ENCODE results near the gene CSMD2. TPM values are rescaled to one million over a fixed set of nuclear protein-coding genes. Genes with fewer than 3 reads are reported as not detected.

CSMD2 gene
- total RNA-seq, 2 donors from 2014 or later: 2.8 to 3.0 TPM

GRCh38 chr1:33874636-33875035 lies 290.4 kb downstream of the CSMD2 start:
- peaks cover 0 to 9% of the 10 kb centered on the region in 2 donors for H3K4me1 ChIP-seq (ENCODE audit: control insufficient read depth in 1 of 2, low read depth in 2 of 2)
- ATAC-seq (ENCODE audit: insufficient number of reproducible peaks, low FRiP score, low read depth) (no peak), DNase-seq (ENCODE audit: low spot score) (no peak)
- H3K27ac ChIP-seq: no peak overlapping the region
- H3K36me3 ChIP-seq: no peaks in the 10 kb centered on the region
- H3K9me3 ChIP-seq: no peaks in the 10 kb centered on the region
- TF ChIP-seq, protein P1, sequence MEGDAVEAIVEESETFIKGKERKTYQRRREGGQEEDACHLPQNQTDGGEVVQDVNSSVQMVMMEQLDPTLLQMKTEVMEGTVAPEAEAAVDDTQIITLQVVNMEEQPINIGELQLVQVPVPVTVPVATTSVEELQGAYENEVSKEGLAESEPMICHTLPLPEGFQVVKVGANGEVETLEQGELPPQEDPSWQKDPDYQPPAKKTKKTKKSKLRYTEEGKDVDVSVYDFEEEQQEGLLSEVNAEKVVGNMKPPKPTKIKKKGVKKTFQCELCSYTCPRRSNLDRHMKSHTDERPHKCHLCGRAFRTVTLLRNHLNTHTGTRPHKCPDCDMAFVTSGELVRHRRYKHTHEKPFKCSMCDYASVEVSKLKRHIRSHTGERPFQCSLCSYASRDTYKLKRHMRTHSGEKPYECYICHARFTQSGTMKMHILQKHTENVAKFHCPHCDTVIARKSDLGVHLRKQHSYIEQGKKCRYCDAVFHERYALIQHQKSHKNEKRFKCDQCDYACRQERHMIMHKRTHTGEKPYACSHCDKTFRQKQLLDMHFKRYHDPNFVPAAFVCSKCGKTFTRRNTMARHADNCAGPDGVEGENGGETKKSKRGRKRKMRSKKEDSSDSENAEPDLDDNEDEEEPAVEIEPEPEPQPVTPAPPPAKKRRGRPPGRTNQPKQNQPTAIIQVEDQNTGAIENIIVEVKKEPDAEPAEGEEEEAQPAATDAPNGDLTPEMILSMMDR (IDR thresholded peaks at IDR 0.05): no peak
- no peaks in the 10 kb centered on the region for H3K27me3 ChIP-seq (replicated peaks; ENCODE audit: insufficient read depth)
- H3K4me3 ChIP-seq: no peak overlapping the region

GRCh38 chr1:33872683-33873082 lies 292.3 kb downstream of the CSMD2 start:
- ATAC-seq (ENCODE audit: insufficient number of reproducible peaks, low FRiP score, low read depth) (no peak), DNase-seq (ENCODE audit: low spot score) (no peak)
- Histone ChIP-seq H3K4me1 (ENCODE audit: control insufficient read depth in 1 of 2, low read depth in 2 of 2) (peaks cover 0 to 5% of the 10 kb centered on the region in 2 donors), H3K36me3 (no peaks in the 10 kb centered on the region), H3K27ac (no peak overlapping the region), H3K4me3 (no peak overlapping the region), H3K9me3 (no peaks in the 10 kb centered on the region), H3K27me3 (replicated peaks; ENCODE audit: insufficient read depth) (no peaks in the 10 kb centered on the region)
- TF ChIP-seq, protein P1 (IDR thresholded peaks at IDR 0.05): no peak

DNA sequence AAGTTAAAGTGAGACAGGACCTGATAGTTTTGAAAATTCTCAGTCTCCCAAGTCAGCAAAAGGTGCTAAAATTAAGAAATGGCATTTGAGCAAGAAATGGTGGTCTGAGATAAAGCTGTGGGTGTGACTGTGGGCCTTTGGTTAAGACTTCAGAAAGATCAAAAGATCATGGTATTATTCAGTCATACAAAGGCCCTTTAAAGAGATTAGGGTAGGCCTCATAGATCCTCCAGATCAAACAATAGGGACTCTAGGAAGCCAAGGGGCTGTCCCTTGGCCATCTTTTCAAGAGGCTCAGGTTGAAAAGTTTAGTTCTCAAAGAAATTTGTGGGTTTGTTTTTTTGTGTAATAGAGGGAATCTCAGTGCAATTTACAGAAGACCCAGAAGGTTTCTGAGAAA lies 292.8 kb downstream of the CSMD2 start:
- no peak for DNase-seq (ENCODE audit: low spot score)
- Histone ChIP-seq H3K9me3 (no peaks in the 10 kb centered on the region), H3K36me3 (no peaks in the 10 kb centered on the region), H3K4me3 (no peak overlapping the region), H3K27ac (no peak overlapping the region), H3K4me1 (ENCODE audit: control insufficient read depth in 1 of 2, low read depth in 2 of 2) (peaks cover 0 to 1% of the 10 kb centered on the region in 2 donors), H3K27me3 (replicated peaks; ENCODE audit: insufficient read depth) (no peaks in the 10 kb centered on the region)
- ATAC-seq (ENCODE audit: insufficient number of reproducible peaks, low FRiP score, low read depth): no peak
- TF ChIP-seq, protein P1 (IDR thresholded peaks at IDR 0.05): no peak

DNA sequence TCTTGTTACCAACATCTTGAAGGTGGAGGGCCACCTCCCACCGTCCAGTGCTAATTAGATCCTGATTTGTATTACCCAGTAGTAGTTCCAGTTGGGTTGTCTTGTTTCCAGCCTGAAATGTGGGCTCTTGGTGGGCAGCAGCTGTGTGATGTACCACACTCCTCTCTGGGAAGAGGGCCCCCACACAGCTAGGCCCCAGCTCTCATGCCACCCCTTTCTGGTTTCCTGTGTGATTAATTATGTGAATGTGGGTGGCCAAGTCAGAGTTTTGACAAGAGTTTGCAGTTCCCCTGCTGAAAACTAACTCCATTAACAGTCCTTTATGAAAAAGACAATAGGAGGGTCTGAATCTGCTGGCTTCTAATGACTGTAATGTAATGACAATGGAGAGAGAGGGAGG lies 297.3 kb downstream of the CSMD2 start:
- H3K9me3 ChIP-seq: no peaks in the 10 kb centered on the region

DNA sequence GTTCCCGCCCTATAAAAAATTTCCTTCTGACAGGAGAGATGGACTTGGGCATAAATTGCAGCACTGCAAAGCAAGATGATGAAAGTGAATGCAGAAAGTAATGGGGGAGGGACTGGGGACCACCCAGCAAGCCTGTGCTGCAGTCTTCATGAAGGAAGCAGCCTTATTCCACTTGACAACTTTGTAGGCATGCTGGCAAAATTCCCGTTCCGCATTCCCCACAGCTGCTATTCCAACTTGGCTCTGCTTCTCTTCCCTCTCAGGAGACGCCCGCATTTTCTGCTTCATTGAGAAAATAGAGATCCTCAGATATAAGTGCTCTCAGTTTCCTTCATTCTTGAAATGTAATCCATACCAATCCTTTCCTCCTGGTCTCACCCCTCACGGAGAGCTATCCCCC lies 298.7 kb downstream of the CSMD2 start:
- no peaks in the 10 kb centered on the region for H3K36me3 ChIP-seq
- no peaks in the 10 kb centered on the region for H3K4me1 ChIP-seq (ENCODE audit: control insufficient read depth in 1 of 2, low read depth in 2 of 2)
- no peak for ATAC-seq (ENCODE audit: insufficient number of reproducible peaks, low FRiP score, low read depth)
- no peaks in the 10 kb centered on the region for H3K27me3 ChIP-seq (replicated peaks; ENCODE audit: insufficient read depth)
- no peak for DNase-seq (ENCODE audit: low spot score)
- H3K9me3 ChIP-seq: no peaks in the 10 kb centered on the region
- TF ChIP-seq, protein P1 (IDR thresholded peaks at IDR 0.05): no peak
- H3K4me3 ChIP-seq: no peak overlapping the region
- no peak overlapping the region for H3K27ac ChIP-seq

More for the DNA sequence above, 297.3 kb downstream of the CSMD2 start:
- no peaks in the 10 kb centered on the region for H3K27me3 ChIP-seq (replicated peaks; ENCODE audit: insufficient read depth)
- H3K27ac ChIP-seq: no peak overlapping the region
- no peaks in the 10 kb centered on the region for H3K36me3 ChIP-seq
- no peak for DNase-seq (ENCODE audit: low spot score)
- H3K4me1 ChIP-seq (ENCODE audit: control insufficient read depth in 1 of 2, low read depth in 2 of 2): no peaks in the 10 kb centered on the region
- ATAC-seq (ENCODE audit: insufficient number of reproducible peaks, low FRiP score, low read depth): no peak
- TF ChIP-seq, protein P1 (IDR thresholded peaks at IDR 0.05): no peak
- no peak overlapping the region for H3K4me3 ChIP-seq

All from thoracic aorta (tissue), 2 donors.